Left ventricle myocardium inferior (tissue), 1 donor: ENCODE data around the gene ZNF329. TPM values are rescaled to one million over a fixed set of nuclear protein-coding genes. Genes with fewer than 3 reads are reported as not detected.

Experiments
- DNase-seq: peaks from one replicate; pipeline ENCODE4 v3.0.0-alpha.2; 2020
- H3K27ac ChIP-seq: fragments of 200-600 bp; replicated peaks from 2 replicates; pipeline ENCODE4 v1.8.0; 2021
- H3K27me3 ChIP-seq: fragments of 200-600 bp; 2 replicates; pipeline ENCODE4 v1.8.0; 2021; ENCODE audit warnings: low read depth
- H3K36me3 ChIP-seq: fragments of 200-600 bp; 2 replicates; pipeline ENCODE4 v1.8.0; 2021
- H3K4me1 ChIP-seq: fragments of 200-600 bp; 2 replicates; pipeline ENCODE4 v1.8.0; 2021
- H3K4me3 ChIP-seq: fragments of 200-600 bp; 2 replicates; pipeline ENCODE4 v1.8.0; 2021; ENCODE audit warnings: mild to moderate bottlenecking, moderate library complexity
- H3K9me3 ChIP-seq: fragments of 200-600 bp; replicated peaks from 2 replicates; pipeline ENCODE4 v1.8.0; 2021
- intact Hi-C: fragments of 100-400 bp; cut with micrococcal nuclease; formaldehyde crosslinking; loops from one replicate; pipeline ENCODE4 v1.11.0; 2022
- total RNA-seq: library from RNA; stranded (reverse); fragmentation: NEBNext Ultra II Directional; extraction: Animal tissue kit (Norgen Biotek cat#: 25700); gene quantifications from one replicate; pipeline ENCODE4 v1.2.1, GENCODE V29; 2021
- TF ChIP-seq, protein P1 (sequence below): fragments of 200-600 bp; IDR thresholded peaks from 2 replicates; pipeline ENCODE4 v1.8.0; 2021; ENCODE audit warnings: antibody characterized with exemption, mild to moderate bottlenecking, borderline replicate concordance
- donor health status: DM: no; HTN: yes; CAD: no; lungs with severe emphysema.

The ZNF329 gene
- total RNA-seq, 1 donor from 2014 or later = 7.8 TPM

DNA sequence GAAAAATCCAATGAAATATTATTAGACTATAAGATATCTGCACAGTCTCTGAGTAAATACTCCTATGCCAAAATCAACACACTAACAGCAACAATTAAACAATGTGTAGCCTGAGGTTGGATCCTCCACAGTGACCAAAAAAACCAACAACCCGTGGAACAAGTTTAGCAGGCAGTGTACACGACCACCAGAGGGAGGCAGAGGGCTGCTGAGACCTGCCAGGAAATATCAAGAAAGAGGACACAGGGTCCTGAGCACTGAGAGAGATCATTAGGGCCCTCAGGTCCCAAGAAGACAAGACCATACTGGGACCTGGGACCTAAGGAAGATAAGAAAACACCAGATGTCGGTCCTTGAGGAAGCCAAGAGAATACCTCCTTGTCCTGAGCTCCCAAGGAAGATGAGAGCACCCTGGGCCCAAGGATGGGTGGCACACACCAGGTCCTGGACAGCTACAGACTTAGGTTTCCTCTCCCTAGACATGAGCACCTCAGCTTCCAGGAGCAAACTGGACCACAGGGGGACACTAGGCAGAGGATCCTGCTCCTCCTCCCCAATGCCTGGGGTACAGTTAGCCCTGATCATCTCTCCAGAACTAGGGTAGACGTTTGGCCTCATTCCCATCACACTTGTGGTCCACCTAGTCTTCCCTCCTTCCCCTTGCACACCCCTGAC, 31.4 kb upstream of the ZNF329 start:
- peak; percentile 29 for DNase-seq
- Histone ChIP-seq H3K9me3 (peaks cover 90% of the 10 kb centered on the region), H3K27ac (peak overlapping the region; percentile 98), H3K4me3 (peak overlapping the region; percentile 82), H3K36me3 (peaks cover 79% of the 10 kb centered on the region), H3K4me1 (peaks cover 21% of the 10 kb centered on the region), H3K27me3 (no peaks in the 10 kb centered on the region)
- intact Hi-C loops = no loop called here
- TF ChIP-seq, protein P1, sequence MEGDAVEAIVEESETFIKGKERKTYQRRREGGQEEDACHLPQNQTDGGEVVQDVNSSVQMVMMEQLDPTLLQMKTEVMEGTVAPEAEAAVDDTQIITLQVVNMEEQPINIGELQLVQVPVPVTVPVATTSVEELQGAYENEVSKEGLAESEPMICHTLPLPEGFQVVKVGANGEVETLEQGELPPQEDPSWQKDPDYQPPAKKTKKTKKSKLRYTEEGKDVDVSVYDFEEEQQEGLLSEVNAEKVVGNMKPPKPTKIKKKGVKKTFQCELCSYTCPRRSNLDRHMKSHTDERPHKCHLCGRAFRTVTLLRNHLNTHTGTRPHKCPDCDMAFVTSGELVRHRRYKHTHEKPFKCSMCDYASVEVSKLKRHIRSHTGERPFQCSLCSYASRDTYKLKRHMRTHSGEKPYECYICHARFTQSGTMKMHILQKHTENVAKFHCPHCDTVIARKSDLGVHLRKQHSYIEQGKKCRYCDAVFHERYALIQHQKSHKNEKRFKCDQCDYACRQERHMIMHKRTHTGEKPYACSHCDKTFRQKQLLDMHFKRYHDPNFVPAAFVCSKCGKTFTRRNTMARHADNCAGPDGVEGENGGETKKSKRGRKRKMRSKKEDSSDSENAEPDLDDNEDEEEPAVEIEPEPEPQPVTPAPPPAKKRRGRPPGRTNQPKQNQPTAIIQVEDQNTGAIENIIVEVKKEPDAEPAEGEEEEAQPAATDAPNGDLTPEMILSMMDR = peak; percentile 65

DNA sequence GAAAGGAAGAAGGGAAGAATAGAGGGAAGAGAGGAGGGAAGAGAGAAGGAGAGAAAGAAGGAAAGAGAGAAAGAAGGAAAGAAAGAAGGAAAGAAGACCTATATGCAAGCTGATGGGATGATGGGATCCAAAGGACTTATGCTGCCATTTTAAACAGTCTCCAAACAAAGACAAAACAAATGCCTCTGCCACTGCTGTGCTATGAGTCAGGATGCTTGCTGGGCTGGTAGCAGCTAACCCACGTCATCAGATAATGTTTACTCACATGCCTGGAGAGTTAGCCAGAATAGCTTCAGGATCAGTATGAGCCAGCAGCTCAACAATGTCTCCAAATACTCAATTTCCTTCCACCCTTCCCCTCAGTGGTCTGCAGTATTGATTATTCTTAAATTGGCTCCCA, 20.3 kb upstream of the ZNF329 start:
- no peak for DNase-seq
- Histone ChIP-seq H3K4me3 (no peak overlapping the region), H3K4me1 (no peaks in the 10 kb centered on the region), H3K36me3 (peaks cover 26% of the 10 kb centered on the region), H3K27me3 (no peaks in the 10 kb centered on the region), H3K9me3 (peaks cover 100% of the 10 kb centered on the region), H3K27ac (no peak overlapping the region)
- TF ChIP-seq, protein P1 = no peak
- intact Hi-C loops = no loop called here

DNA sequence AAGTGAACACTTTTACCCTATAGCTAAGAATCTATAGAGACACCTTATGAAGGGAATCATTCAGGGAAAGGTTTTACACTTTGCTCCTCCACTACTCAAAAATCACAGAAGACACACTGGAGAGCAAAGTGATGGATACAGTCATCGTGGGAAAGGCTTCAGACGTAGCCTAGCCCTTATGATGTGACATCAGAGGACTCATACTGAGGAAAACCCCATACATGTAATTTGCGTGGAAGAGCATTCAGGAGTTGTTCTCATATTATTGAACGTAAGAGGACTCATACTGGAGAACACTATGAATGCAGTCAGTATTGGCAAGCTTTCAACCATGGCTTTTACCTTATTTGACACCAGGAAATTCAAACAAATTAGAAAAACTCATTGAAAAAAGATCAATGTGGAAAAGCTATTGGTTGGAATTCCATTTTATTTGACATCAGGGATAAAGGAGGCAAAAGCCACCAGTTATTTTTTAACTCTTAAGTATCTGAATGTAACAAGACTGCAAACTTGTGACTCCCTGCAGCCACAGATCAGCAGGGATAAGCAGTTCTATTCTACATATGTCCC, 16.2 kb upstream of the ZNF329 start:
- H3K4me3 ChIP-seq = no peak overlapping the region
- no peak for DNase-seq
- no peaks in the 10 kb centered on the region for H3K27me3 ChIP-seq
- TF ChIP-seq, protein P1 = no peak
- no peak overlapping the region for H3K27ac ChIP-seq
- H3K36me3 ChIP-seq = peaks cover 17% of the 10 kb centered on the region
- H3K9me3 ChIP-seq = peaks cover 100% of the 10 kb centered on the region
- intact Hi-C loops = no loop called here
- H3K4me1 ChIP-seq = no peaks in the 10 kb centered on the region

DNA sequence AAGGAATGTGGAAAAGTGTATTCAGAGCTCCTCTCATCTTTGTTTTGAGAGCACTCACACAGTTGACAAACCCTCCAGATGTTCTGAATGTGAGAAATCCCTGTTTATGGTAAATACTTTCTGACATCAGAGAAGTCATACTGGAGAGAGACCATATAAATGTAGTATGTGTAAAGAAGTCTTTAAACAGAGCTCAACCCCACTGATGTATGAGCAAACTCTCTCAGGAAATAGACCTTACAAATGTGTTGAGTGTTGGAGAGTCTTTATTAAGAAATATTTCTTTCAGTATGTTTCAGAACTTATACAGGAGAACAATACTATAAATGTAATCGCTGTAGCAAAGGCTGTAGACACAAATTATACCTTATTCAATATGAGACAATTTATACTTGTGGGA, 15.7 kb upstream of the ZNF329 start:
- intact Hi-C loops = no loop called here
- Histone ChIP-seq H3K36me3 (peaks cover 17% of the 10 kb centered on the region), H3K27ac (no peak overlapping the region), H3K4me1 (no peaks in the 10 kb centered on the region), H3K9me3 (peaks cover 100% of the 10 kb centered on the region), H3K27me3 (no peaks in the 10 kb centered on the region), H3K4me3 (no peak overlapping the region)
- DNase-seq = no peak
- TF ChIP-seq, protein P1 = no peak

DNA sequence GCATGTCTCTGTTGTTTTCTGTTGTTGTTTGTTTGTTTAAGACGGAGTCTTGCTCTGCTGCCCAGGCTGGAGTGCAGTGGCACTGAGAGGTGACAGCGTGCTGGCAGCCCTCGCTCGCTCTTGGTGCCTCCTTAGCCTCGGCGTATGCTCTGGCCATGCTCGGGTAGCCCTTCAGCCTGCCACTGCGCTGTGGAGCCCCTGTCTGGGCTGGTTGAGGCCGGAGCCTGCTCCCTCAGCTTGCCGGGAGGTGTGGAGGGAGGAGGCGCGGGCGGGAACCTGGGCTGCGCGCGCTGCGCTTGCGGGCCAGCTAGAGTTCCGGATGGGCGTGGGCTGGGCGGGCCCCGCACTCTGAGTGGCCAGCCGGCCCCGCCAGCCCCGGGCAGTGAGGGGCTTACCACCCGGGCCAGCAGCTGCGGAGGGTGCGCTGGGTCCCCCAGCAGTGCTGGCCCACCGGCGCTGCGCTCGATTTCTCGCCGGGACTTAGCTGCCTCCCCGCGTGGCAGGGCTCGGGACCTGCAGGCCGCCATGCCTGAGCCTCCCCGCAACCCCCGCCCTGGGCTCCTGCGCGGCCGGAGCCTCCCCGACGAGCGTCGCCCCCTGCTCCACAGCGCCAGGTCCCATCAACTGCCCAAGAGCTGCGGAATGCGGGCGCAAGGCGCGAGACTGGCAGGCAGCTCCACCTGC, 6.6 kb upstream of the ZNF329 start:
- intact Hi-C loops = loop anchor here (2.0 kb wide), 1 partner anchor 136 kb away; no protein-coding TSS in a partner anchor
- Histone ChIP-seq H3K27me3 (no peaks in the 10 kb centered on the region), H3K4me3 (no peak overlapping the region), H3K9me3 (peaks cover 26% of the 10 kb centered on the region), H3K27ac (no peak overlapping the region), H3K4me1 (peaks cover 33% of the 10 kb centered on the region), H3K36me3 (no peaks in the 10 kb centered on the region)
- TF ChIP-seq, protein P1 = no peak
- no peak for DNase-seq
